Heart left ventricle (tissue), 16 donors: ENCODE measurements around the gene GBP1. TPM values are rescaled to one million over a fixed set of nuclear protein-coding genes. Genes with fewer than 3 reads are reported as not detected.

Experiments used
- ATAC-seq, 4 donors: fragments of 200-7000 bp; cut with Tn5 transposase; one replicate each; pipeline ENCODE4 v1.9.1; 2020 to 2022; ENCODE audit warnings: moderate library complexity in 4 of 4, mild to moderate bottlenecking in 3 of 4, moderate number of reproducible peaks in 1 of 4
- DNase-seq, 5 donors: peaks; one replicate each; pipeline ENCODE4 v3.0.0-alpha.2; 2020
- H3K27ac ChIP-seq, 12 donors: fragments of 200-600 bp; sonication (generic) in 4 of 12; one replicate each; pipeline versions ENCODE4 v1.5.0 to v1.8.0; 2016 to 2022; ENCODE audit warnings: mild to moderate bottlenecking in 2 of 12
- H3K27me3 ChIP-seq, 9 donors: fragments of 200-600 bp; sonication (generic) in 2 of 9; one replicate each; pipeline versions ENCODE4 v1.5.1 to v1.8.0; 2016 to 2022; ENCODE audit warnings: mild to moderate bottlenecking in 3 of 9
- H3K36me3 ChIP-seq, 9 donors: fragments of 200-600 bp; sonication (generic) in 2 of 9; one replicate each; pipeline versions ENCODE4 v1.5.0 to v1.8.0; 2018 to 2022; ENCODE audit warnings: mild to moderate bottlenecking in 2 of 9
- H3K4me1 ChIP-seq, 12 donors: fragments of 200-600 bp; sonication (generic) in 4 of 12; one replicate each; pipeline versions ENCODE4 v1.5.0 to v1.8.0; 2016 to 2022; ENCODE audit warnings: mild to moderate bottlenecking in 3 of 12
- H3K4me3 ChIP-seq, 12 donors: fragments of 200-600 bp; sonication (generic) in 4 of 12; one replicate each; pipeline versions ENCODE4 v1.5.0 to v1.8.0; 2017 to 2022; ENCODE audit warnings: mild to moderate bottlenecking in 9 of 12, moderate library complexity in 4 of 12
- H3K9me3 ChIP-seq, 12 donors: fragments of 200-600 bp; sonication (generic) in 4 of 12; one replicate each; pipeline versions ENCODE4 v1.5.0 to v1.8.0; 2016 to 2022; ENCODE audit warnings: mild to moderate bottlenecking in 1 of 12
- POLR2A ChIP-seq, 2 donors: fragments of 450-650 bp; IDR thresholded peaks; one replicate each; pipeline ENCODE4 v1.6.1; 2017; ENCODE audit warnings: antibody characterized with exemption in 2 of 2, mild to moderate bottlenecking in 2 of 2, moderate library complexity in 2 of 2
- WGBS, 4 donors: extraction: QIAGEN DNeasy Blood & Tissue Kit in 2 of 4; methylation state at CpG; one replicate each; pipeline versions ENCODE4 v1.1.5 to v1.1.7; 2013 to 2018; 5-methylcytosine and 5-hydroxymethylcytosine counted together
- intact Hi-C, 10 donors: fragments of 100-400 bp; cut with DNase I; formaldehyde crosslinking; loops; one replicate each; pipeline versions ENCODE4 v1.11.1 to v1.14.2; 2022
- polyA plus RNA-seq, 2 donors: library from polyadenylated mRNA; stranded (reverse); fragments of 200-250 nt; gene quantifications; one replicate each; pipeline ENCODE4 v1.2.3, GENCODE V29; 2013
- total RNA-seq, 9 donors: library from RNA; depleted of rRNA in 2 of 9; stranded (reverse); fragments of >200 nt in 2 of 9; fragmentation: NEBNext Ultra II Directional in 3 of 9; extraction: Animal tissue kit (Norgen Biotek cat#: 25700) in 3 of 9; gene quantifications; one replicate each; pipeline versions ENCODE4 v1.1.0 to v1.2.4, GENCODE V29; 2016 to 2023
- TF ChIP-seq, protein P1 (sequence below), 12 donors: fragments of 200-600 bp; sonication (generic) in 4 of 12; IDR thresholded peaks; one replicate each; pipeline versions ENCODE4 v1.5.0 to v1.8.0; 2018 to 2022; ENCODE audit warnings: antibody characterized with exemption in 12 of 12, mild to moderate bottlenecking in 5 of 12
- donor health status: ischemic (EF 13 %, LVEDD 7.1; RV severe dilation, severe dysfunction).
- donor health status: healthy with polysubstance abuse.
- donor health status: DM: no; HTN: yes; CAD: no.
- donor health status: DM: no; HTN: no; CAD: no.
- donor health status: ischemic (EF 25% LVEDD 6.9; RV normal size, moderate dysfunction).
- donor health status: ischemic (EF 25% LVEDD 5.7; RV mildly dilated, moderate dysfunction).
- donor health status: healthy.
- donor health status: DM: yes; HTN: yes; CAD: no.
- donor health status: ischemic (EF 35%, LVEDD 5.7; RV mildly dilated, moderate dysfunction).
- donor health status: nonischemic (EF 11% LVEDD 7.7; RV severe dilation, severe dysfunction).
- donor health status: DM: yes; HTN: yes; CAD: no.
- donor health status: PGD.
- donor health status: ischemic (EF 29% LVEDD 5.4; RV normal size, mild dysfunction).
- donor health status: nonischemic (EF 23%, LVEDD 6.1; RV moderate dilation, normal function).

Gene GBP1
- total and polyA plus RNA-seq, 11 donors: 3.6 to 170 (median 5.8) TPM

DNA sequence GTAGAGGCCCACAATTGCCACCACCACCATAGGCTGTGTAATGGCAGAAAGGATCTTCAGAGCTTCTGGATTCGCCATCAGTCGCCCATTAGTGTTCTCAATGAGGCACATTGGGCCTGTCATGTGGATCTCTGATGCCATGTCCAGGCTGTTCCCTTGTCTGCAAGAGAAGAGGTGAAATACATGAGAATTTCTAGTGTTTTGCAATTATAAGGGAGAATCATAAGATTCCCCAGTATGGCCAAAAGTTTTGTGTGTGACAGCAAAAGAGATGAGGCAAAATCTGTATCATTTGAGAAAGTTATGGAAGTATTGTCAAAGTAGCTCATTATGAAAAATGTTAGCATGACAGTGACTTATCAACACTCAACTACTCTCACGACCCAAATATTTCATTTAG is 1.9 kb downstream of the GBP1 start:
- DNase-seq (no peak), ATAC-seq (no peak)
- 85 to 90% (median 88%) methylated on average over 3 of the region's 3 CpGs for WGBS, 4 donors
- Histone ChIP-seq H3K4me1 (peaks cover 0 to 52% (median 12%) of the 10 kb centered on the region in 12 donors), H3K27ac (peak overlapping the region in 3 of 12 donors; percentile 37 to 88 (median 81)), H3K27me3 (no peaks in the 10 kb centered on the region), H3K36me3 (peaks cover 0 to 53% (median 27%) of the 10 kb centered on the region in 9 donors), H3K4me3 (peak overlapping the region in 7 of 12 donors; percentile 51 to 73 (median 66)), H3K9me3 (no peaks in the 10 kb centered on the region)
- intact Hi-C loops: no loop called here
- TF ChIP-seq POLR2A (IDR thresholded peaks at IDR 0.05): no peak
- TF ChIP-seq, protein P1, sequence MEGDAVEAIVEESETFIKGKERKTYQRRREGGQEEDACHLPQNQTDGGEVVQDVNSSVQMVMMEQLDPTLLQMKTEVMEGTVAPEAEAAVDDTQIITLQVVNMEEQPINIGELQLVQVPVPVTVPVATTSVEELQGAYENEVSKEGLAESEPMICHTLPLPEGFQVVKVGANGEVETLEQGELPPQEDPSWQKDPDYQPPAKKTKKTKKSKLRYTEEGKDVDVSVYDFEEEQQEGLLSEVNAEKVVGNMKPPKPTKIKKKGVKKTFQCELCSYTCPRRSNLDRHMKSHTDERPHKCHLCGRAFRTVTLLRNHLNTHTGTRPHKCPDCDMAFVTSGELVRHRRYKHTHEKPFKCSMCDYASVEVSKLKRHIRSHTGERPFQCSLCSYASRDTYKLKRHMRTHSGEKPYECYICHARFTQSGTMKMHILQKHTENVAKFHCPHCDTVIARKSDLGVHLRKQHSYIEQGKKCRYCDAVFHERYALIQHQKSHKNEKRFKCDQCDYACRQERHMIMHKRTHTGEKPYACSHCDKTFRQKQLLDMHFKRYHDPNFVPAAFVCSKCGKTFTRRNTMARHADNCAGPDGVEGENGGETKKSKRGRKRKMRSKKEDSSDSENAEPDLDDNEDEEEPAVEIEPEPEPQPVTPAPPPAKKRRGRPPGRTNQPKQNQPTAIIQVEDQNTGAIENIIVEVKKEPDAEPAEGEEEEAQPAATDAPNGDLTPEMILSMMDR (IDR thresholded peaks at IDR 0.05): no peak

DNA sequence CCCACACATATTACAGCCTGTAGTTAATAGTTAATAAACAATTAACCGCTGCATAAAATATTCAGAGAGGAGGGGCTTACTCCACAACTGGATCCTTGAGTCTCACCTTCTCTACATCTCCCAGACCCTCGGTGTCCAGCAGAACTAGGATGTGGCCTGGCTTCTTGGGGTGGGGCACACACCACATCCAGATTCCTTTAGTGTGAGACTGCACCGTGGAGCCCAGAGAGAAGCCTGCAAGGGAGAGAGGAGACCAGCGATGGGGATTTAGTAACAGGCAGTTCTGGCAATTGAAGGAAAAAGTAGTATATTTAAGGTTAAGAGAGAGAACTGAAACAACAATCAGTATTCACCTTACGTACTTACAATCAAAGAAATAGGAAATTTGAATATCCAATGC is 4.9 kb downstream of the GBP1 start:
- Histone ChIP-seq H3K9me3 (no peaks in the 10 kb centered on the region), H3K4me1 (peaks cover 0 to 58% (median 8%) of the 10 kb centered on the region in 12 donors), H3K27ac (no peak overlapping the region), H3K27me3 (no peaks in the 10 kb centered on the region), H3K4me3 (peak overlapping the region in 1 of 12 donors; percentile 59), H3K36me3 (peaks cover 0 to 83% (median 57%) of the 10 kb centered on the region in 9 donors)
- no peak for ATAC-seq
- WGBS, 4 donors: 76 to 95% (median 86%) methylated on average over 5 of the region's 5 CpGs
- no peak for TF ChIP-seq POLR2A (IDR thresholded peaks at IDR 0.05)
- TF ChIP-seq, protein P1 (IDR thresholded peaks at IDR 0.05): no peak
- DNase-seq: no peak
- intact Hi-C loops: no loop called here

DNA sequence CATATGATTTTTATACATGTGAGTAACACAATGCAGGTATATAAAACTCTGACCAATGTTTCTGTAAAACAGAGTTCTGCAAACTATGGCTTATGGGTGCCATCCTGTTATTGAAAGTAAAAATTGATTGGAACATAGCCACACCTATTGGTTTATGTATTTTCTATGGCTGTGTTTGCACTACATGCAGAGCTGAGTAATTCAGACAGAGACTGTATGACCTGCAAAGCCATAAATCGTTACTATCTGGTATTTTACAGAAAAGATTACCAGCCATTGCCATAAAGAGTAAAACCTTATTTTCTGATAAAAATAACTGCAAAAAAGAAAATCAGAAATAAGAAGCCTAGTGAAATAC is 13.1 kb downstream of the GBP1 start:
- no peak for ATAC-seq
- peaks cover 0 to 83% (median 66%) of the 10 kb centered on the region in 9 donors for H3K36me3 ChIP-seq
- no peak overlapping the region for H3K4me3 ChIP-seq
- 85 to 98% (median 93%) methylated on average over 1 of the region's 1 CpG for WGBS, 4 donors
- DNase-seq: no peak
- intact Hi-C loops: no loop called here
- no peaks in the 10 kb centered on the region for H3K9me3 ChIP-seq
- no peaks in the 10 kb centered on the region for H3K27me3 ChIP-seq
- TF ChIP-seq POLR2A (IDR thresholded peaks at IDR 0.05): no peak
- H3K27ac ChIP-seq: no peak overlapping the region
- peaks cover 0 to 8% (median 0%) of the 10 kb centered on the region in 12 donors for H3K4me1 ChIP-seq

DNA sequence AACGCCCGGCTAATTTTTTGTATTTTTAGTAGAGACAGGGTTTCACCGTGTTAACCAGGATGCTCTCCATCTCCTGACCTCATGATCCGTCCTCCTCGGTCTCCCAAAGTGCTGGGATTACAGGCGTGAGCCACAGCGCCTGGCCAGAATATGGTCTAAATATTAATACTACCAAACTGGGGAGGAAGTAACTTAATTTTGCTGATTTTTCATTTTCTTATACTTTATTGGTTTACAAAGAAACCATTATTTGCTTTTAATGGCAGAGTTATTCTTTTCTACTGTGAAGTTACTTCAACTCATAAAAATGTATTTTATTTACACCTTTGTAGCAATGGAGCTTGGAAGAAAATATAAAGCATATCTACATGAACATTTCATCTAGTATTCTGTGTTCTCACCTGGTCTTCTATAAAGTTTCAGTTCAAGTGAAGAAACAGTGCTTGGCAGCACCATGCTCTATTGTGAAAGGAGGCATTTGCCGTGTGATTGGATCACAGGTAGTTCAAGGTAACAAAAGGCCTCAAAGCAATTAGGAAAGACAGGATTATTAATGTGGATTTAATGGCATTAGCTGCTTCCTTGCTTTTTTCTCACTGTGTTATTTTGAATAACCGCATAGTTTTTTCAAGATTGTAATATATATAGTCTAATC is 13.6 kb downstream of the GBP1 start:
- WGBS, 4 donors: 89 to 97% (median 92%) methylated on average over 9 of the region's 9 CpGs
- peaks cover 0 to 78% (median 61%) of the 10 kb centered on the region in 9 donors for H3K36me3 ChIP-seq
- intact Hi-C loops: no loop called here

More for the DNA sequence above, 13.6 kb downstream of the GBP1 start:
- Histone ChIP-seq H3K4me3 (no peak overlapping the region), H3K27me3 (no peaks in the 10 kb centered on the region), H3K4me1 (peaks cover 0 to 6% (median 0%) of the 10 kb centered on the region in 12 donors), H3K9me3 (no peaks in the 10 kb centered on the region), H3K27ac (no peak overlapping the region)
- TF ChIP-seq, protein P1 (IDR thresholded peaks at IDR 0.05): no peak
- no peak for TF ChIP-seq POLR2A (IDR thresholded peaks at IDR 0.05)
- ATAC-seq (no peak), DNase-seq (no peak)
